Measurements from ENCODE around the gene PDE4B. TPM values are rescaled to one million over a fixed set of nuclear protein-coding genes. Genes with fewer than 3 reads are reported as not detected.

Gene PDE4B
- total and polyA plus RNA-seq, 10 of the 15 experiments (the other 5 are each of a cell fraction or from before 2014, with no cell fraction given): 3.0 to 13.2 (median 5.7) TPM

- no peak for TF ChIP-seq E2F8 (IDR thresholded peaks at IDR 0.05; ENCODE audit: low read depth, partially characterized antibody)
- TF ChIP-seq RAD21 (IDR thresholded peaks at IDR 0.05; ENCODE audit: insufficient read depth, low read depth, low read length): no peak
- TF ChIP-seq ZNF24 (IDR thresholded peaks at IDR 0.05): no peak
- no peak for TF ChIP-seq NFYA (IDR thresholded peaks at IDR 0.05; ENCODE audit: borderline replicate concordance, low read depth, low read length)
- no peak for TF ChIP-seq EZH2 (IDR thresholded peaks at IDR 0.05; ENCODE audit: borderline replicate concordance, control insufficient read depth, low read depth, low read length)
- TF ChIP-seq PML (IDR thresholded peaks at IDR 0.05; ENCODE audit: low read length): no peak
Observed at GRCh38 chr1:65792669-65793358, at the start of gene PDE4B (continued).

- Histone ChIP-seq H4K20me1 (ENCODE audit: control insufficient read depth, insufficient read depth) (no peaks in the 10 kb centered on the region), H3K4me1 (ENCODE audit: control insufficient read depth, insufficient read depth, low read length) (no peaks in the 10 kb centered on the region), H3K9me3 (replicated peaks; ENCODE audit: control insufficient read depth, insufficient read depth, low read length) (no peaks in the 10 kb centered on the region; the same call in 2 of the 3 replicates), H3K4me3 (no peak overlapping the region), H3K79me2 (ENCODE audit: control insufficient read depth, insufficient read depth, low read length) (no peaks in the 10 kb centered on the region), H3K27me3 (replicated peaks in 1 of 2; ENCODE audit: control insufficient read depth in 2 of 2, insufficient read depth in 2 of 2, low read length in 1 of 2) (no peaks in the 10 kb centered on the region), H2AFZ (ENCODE audit: control insufficient read depth, low read depth, low read length) (no peak overlapping the region), H3K27ac (ENCODE audit: control insufficient read depth, insufficient read depth) (no peak overlapping the region), H3K9ac (ENCODE audit: control insufficient read depth, insufficient read depth, low read length) (no peak overlapping the region), H3K4me2 (ENCODE audit: control insufficient read depth, insufficient read depth) (no peak overlapping the region), H3K36me3 (ENCODE audit: control insufficient read depth in 2 of 2, insufficient read depth in 2 of 2, low read length in 1 of 2) (no peaks in the 10 kb centered on the region)
- FAIRE-seq: no peak
- BruUV-seq (replicated peaks): no TSS peak
- POLR2A ChIA-PET: no interaction called here
- 94% methylated on average over 1 of the region's 1 CpG for WGBS (ENCODE audit: insufficient coverage, insufficient replicate concordance, low lambda C conversion rate, missing lambda C conversion rate)
- in situ Hi-C loops (cut with MboI) (no loop called here), intact Hi-C loops (cut with micrococcal nuclease; ENCODE audit: unreplicated experiment) (no loop called here)
- RAD21 ChIA-PET (ENCODE audit: unreplicated experiment): no interaction called here
- TF ChIP-seq ZNF687 (IDR thresholded peaks at IDR 0.05): no peak
- CTCF ChIA-PET: no interaction called here
- ATAC-seq: no peak
- SMC1A ChIA-PET (ENCODE audit: uncharacterized antibody, unreplicated experiment): no interaction called here
- no peak for DNase-seq (ENCODE audit: low read depth, low spot score)
Observed at GRCh38 chr1:65744731-65745130, 48.0 kb upstream of the PDE4B start.

Data from GM12878 (cell line).